Limb (tissue), 2 donors: ENCODE measurements around the gene CABCOCO1.

ENCODE experiments used
- DNase-seq, 2 donors: peaks; one replicate each; pipeline ENCODE4 v3.0.0-alpha.2; 2016; ENCODE audit errors: extremely low spot score in 2 of 2

The CABCOCO1 gene

DNA sequence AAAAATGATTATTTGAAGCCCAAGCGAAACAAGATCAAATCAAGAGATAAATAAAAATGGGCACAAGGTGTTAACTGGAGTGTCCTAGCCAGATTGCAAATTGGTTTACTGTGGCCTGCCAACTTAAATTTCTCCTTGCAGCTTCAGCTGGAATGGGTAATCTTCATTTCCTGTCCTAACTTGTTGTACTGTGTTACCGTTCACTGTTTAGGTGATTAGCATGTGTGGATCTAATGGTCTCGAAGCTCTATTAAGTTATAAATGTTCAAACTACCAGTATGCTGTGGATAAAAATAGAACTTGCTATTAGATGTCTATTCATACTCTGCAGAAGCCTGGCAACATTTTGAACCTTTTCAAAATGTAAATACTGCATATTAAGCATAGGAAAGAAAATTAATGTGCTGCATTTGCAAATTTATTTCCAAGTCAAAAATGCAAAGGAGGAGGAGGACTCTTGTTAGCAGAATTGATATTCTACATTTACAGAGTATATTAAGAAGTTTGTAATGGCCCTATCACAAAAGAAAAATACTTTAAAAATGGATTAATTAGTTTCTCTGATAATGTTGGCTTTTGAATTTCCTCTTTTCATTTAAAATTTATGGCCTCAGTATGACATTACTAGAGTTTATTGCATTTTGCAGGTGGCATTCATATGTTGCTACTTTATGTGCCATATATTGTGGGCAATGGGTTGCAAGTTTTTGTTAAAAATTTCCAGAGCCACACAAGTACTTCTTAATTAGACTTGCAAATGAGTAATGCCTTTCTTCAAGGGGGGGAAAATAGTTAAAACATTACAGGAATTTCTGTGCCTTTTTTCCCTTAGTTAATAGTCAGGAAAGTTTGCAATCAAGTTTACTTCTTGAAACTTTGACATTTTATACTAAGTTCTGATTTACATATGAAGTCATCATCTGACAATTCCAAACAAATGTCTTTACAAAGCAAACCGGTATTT, 92.1 kb downstream of the CABCOCO1 start:
- DNase-seq = no peak

DNA sequence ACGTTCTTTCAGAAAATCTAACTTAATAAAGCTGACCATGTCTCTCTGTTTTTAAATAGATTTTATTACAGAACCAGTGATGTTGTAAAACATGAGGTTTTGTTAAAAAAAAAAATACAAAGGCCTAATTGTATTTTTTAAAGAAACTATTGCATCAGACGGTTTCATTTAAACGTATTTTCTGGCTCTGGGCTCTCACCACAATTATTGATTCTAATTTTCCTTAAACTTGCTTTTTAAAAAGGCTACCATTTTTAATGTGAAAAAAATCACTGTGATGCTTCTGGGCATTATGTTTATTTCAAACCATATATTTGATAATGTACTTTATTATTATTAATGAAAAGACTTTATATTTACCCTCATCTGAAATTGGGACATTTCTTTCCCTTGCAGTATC, 94.3 kb downstream of the CABCOCO1 start:
- no peak for DNase-seq

DNA sequence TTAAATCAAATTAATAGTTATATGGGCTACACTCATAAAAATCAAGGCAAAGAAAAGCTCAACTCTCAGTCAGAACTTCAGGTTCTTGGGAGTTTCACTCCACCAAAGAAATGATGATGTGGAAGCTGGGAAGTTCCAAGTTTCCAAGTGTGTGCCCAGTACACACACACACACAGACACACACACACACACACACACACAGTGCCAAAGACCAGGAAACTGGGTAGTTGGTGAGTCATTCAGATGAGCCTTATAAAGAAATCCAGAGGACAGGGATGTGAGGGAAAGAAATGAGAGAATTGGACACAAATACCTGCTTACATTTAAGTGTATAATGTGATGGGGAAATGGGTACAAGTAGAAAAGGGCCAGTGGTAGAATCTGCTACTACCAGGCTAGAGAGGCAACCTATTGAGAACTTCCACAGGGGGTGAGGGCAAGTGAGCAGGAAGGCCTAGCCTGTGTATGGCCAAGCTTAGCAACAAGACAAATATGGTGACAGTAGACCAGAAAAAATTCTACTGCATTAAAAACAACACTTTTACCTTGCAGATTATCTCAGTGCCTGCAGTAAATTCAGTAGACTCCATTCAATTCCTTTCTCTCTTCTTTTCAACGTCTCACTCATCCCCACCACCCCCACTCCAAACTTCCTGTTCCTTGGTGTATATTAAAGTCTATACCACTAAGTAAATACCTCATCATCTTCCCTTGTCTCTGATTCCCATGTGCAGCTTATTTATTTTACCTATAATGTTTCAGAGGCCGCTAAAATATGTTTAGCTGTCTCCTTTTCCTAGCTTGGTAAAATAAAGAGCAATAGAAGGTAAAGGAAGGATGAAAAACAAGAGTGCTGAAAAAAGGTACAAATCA, 95.0 kb downstream of the CABCOCO1 start:
- no peak for DNase-seq

DNA sequence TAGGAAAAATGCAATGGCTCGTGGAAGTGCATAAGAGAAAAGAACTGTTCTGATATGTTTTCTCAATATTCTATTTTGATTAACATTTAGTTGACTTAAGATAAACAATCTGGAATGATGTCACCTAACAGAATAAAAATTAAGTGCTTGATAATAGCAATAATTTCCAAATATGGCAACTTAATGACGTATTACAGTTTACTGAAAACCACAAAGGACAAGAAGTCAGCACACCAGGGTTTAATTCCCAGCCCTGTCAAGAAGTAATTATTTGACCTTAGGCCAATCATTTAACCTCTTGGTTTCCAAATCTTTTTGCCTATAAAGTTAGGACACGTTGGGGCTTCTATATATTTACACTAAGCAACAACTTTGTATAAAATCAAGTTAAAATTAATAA, 95.7 kb downstream of the CABCOCO1 start:
- DNase-seq = no peak

DNA sequence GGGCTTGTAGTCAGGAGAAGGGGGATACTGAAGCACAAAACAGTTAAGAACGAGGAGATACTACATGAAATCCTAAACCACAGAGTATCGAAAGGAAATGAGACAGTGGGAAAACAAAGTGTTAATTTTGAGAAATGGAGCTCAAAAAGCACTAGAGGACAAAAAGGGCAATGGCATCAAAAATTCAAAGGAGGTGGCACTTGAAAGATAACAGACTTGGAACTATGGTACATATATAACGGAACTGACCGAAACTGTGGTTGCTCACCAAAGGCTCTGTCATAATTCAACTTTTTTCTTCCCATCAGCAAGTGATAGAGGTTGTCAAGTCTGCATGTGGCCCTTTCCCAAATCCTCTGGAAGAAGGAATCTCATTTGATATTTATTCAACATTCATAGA, 97.0 kb downstream of the CABCOCO1 start:
- no peak for DNase-seq

DNA sequence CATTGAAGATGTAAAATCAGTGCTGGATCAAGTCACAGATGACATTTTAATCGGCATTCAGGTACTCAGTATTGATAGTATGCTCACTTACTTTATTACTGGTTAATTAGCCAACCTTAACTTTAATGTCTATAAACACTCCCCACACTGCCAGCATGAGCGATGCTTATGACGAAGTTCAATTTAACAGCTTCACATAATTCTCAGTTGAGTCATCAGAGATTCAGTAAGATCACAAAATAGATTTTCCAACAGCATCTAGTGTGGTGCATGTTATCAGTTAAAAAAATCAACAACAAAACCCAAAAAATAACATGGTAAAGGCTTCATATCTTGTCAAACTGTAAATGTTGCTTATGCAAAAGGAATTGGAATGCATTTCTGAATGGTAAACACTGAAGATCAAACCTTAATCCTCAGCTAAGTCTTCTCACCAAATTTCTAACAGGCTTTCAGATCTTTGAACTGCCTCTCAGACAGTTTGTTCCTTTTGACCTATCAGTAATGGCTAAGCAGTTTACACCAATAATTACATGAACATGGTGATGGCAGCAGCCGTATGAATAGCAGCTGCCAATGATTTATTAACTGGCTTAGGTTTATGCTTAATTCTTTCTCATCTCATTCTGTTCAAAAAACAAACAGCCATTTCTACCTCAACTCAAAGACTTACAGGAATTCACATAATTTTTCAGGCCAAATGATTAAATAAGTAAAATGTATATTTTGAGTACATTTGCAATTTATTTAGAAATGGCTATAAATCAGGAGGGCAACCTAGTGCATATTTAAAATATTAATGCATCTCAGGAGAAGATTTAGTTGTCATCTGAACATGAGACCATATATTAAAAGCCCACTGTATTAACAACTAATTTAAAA, 98.5 kb downstream of the CABCOCO1 start:
- no peak for DNase-seq

DNA sequence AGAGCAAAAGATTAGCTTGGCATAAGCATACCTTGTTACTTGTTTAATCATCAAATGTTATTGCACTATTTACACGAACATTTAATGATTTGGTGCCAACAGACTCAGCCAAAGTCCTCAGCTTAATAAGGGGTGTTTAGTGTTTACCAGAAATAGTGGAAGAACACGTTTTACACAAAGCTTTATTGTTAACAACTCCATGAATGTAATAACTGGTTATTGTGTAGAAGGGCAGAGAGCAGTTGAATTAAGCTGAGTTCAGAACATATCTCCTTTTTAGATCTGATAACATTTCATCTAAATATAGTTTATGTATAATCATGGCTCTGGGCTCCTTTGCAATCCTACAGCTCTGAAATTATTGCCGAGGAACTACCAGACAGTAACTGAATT, 99.1 kb downstream of the CABCOCO1 start:
- DNase-seq = no peak

DNA sequence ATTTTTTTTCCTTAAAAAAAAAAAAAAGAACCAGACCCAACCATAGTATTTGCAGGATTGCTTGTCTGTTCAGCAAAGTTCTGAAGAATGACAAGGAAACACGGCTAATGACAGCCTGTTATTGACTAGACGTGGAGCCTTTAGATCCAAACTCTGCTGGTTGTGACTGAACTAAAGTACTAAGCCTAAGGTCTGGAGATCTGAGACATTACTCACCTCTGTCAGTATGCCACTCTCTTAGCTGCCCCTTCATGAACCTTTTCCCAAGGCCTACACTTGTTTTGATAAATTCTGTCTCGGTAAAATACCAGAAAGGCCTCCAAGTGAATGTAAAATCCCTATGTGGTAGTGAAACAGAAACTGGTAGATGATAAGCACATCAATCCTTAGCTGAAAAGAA, 101.0 kb downstream of the CABCOCO1 start:
- no peak for DNase-seq

DNA sequence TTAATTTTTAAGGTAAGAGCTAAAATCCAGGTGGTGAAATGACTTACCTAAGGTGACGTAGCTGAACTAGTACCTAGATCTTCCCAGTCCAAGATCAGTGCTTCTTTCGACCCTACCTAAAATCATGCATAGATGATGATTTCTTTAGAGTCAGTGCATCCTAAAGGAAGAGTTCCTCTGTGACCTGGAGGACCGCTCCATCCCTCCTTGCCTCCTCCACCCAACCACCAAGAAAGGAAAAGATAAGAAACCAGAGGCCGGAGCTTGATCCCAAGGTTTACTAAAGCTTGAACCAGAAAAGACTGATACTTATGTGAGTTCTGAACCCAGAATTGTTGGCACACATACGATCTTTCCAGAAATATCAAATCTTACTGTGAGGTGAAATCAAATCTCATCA, 101.8 kb downstream of the CABCOCO1 start:
- no peak for DNase-seq

DNA sequence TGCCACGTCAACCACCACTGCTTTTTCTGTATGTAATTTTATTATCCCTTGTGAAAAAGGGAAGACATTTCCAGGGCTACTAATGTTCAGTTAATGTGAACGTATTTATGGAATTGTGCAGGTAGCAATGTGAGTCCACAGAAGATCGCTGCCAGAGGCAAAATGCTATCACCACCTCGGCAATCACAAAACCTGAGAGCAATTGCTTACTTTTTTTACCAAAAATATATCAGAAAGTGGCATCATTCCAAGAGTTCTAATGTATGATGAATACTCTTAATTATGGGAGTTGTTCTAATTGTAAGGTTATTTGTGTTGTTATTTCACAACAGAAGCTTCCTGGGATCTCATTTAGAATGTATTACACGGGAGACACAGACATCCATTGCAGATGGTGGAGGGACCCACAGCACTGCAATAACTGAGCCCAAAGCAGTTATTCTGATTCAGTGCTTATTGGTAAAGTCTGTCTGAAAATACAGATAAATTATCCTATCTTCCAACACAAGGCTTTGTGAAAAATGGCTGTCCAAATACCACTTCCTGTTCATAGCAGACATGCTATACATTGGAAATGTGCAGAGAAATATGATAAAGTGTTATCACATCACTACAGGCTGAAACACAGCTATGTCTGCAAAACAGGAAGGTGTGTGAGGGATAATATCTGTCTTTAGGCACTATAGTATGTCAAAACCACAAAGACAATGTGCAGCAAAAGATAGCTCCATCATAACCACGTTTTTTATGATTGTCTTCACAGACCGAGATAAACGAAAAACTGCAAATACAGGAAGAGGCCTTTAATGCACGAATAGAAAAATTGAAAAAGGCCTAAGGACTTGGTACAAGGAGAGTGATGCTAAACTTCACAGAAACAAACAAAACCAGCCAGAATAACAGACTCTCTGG, 102.7 kb downstream of the CABCOCO1 start:
- no peak for DNase-seq

DNA sequence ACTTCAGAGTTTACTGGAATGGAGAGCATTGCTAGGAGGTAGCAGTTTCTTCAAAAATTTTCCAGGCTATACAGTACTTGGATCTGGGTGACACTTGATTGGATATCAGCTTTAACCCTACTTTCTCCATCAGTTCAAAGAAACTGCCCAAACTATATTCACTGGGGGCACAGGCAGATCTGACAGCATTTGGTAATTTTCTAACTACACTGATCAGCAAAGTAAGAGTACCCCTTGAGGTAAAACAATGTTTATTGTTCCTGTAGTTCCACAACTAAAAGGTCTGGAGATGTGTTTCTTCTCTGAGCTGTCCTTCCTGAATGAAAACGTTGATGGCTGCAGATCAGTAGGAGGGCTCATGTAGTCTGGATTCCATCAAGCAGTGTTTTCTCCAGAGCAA, 104.2 kb downstream of the CABCOCO1 start:
- DNase-seq = no peak

DNA sequence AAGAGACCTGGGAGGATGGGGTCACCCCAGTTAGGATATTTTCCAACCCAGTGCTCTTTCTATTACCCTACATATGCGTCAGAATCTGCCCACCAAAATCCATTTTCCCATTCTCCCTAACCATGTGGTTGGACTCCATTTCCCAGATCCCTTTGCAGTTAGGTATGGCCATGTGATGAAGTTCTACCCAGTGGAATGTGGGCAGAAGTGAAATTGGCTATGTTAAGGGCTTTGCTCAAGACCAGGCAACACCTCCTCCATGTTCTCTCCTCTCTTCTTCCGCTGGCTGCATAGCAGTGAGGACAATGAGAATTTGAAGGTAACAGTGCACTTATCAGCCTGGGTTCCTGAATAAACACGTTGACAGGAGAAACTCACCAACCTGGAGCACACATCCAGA, 111.3 kb downstream of the CABCOCO1 start:
- DNase-seq = no peak

DNA sequence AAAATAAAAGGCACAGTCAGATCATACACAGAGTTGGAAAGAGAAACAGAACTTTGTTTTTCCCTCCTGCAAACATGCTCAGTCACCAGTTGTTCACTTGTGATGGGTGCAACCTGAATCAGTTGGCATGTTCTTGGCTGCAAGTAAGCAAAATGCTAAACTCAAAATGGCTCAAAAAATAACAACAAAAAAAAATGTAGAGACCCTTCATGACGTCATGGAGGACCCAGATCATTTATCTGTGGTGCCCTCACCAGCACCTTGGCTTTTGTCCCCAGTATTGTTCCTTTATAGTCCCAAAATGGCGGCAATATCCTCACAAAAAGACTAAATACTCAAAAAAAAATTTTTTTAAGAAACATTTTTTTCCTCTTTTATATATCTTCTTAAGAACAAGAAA, 112.4 kb downstream of the CABCOCO1 start:
- DNase-seq = no peak

DNA sequence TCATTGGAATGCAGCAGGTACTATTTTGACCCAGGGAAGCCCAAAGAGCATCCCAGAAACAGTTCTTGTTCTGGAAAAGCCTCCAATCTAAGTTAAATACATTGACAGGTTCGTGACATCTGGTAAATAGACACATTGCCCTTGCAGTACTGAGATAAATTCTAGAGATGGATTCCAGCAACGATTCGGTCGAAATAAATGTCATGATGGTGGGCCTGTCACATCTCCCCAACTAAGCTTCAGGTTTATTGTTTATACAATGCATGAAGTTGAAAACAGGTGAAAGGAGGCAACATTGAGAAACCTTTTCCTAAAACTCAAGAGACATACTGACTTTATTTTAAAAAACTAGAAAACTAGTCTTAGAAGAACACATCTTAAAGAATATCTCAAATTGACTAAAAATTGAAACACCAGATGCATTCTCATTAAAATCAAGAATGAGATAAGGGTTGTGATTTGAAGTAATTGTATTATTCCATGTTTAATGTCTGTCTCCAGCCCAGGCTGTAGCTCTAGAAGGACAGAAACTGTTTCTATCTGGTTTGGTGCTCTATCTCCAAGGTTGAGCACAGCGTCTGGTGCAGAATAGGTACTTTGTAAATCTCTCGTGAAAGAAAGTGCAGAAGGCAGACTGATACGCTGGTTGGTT, 114.0 kb downstream of the CABCOCO1 start:
- no peak for DNase-seq

DNA sequence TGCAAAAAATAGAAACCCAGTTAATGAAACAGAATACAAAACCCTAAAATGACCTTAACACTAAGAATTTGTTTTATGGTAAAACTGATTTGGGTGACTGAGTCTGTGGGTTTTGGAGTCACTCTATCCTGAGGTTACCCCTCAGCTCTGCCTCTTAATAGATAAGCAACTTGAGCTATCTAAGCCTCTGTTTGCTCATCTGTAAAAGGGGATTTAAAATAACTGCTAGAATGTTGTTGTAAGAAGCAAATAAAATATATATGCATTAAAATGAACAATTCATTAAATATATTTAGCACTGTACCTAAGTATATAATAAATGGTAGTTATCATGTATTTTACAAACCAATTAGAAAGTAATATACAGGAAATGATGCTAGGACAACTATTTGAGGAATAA, 115.4 kb downstream of the CABCOCO1 start:
- no peak for DNase-seq

DNA sequence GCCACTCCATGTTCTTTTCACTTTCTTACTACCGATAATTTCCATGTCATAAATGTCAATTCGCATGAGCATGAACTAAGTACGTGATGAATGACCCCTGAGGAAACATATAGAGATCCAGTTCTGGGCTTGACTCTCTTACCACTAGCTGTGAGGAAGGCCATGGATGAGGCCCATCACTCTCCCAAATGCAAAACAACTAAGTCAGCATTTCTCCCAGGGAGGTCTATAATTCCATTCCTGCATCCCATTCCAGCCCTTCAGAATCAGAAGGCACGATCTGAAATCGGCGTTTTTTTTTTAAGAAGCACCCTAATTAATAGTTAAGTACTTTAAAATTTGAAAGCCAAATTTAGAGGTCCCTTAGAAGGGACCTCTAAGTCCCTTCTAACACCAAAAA, 116.5 kb downstream of the CABCOCO1 start:
- DNase-seq = no peak

DNA sequence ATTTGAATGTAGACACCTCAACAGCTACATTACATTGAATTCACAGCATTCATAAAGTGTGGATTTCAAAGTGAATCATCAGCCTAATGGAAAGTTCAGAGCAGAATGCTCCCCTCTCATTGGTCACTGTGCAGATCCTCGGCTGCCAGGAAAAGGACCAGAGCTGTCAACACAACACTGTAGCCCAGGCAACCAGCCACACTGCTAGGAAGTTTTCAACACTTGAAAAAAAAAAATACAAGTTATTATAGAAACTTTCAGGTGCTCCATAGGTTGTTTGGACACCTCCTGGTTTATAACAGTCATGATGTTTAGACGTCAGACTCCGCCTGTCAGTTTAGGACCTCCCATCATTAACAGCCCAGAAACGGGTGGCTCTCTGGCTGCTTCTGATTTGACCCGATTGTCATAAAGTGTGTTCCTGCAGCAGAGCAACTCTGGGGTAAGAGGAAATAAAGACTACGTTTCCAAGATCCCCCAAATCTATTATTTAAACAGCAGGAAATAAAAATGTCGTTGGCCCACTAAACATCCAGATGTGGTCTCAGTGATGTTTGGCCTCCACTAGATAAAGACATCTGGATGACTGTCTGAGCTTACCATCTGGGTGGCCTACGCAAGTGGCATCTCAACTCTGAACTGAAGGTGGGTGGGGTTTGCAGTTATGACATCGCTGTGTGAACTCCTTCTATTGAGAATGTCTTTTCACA, 117.4 kb downstream of the CABCOCO1 start:
- peak; percentile 40 to 63 for DNase-seq

DNA sequence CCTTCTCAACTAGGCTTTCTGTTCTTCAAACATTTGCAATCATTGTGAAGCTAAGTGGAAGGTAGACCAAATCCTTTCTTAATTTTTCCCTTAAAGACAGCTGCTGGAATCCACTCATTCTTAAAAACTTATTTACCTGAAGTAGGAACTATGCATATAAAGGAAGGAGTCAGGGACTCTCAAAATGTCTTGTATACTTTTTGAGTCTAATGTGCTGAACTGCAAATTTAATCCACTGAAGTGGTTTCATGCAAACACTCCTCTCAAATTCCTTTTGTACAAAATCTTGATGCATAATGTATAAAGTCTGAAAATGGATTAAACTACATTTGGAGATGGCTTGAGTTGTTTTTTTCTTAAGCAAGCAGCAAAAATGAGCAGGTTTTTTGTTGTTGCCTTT, 118.0 kb downstream of the CABCOCO1 start:
- DNase-seq = no peak

DNA sequence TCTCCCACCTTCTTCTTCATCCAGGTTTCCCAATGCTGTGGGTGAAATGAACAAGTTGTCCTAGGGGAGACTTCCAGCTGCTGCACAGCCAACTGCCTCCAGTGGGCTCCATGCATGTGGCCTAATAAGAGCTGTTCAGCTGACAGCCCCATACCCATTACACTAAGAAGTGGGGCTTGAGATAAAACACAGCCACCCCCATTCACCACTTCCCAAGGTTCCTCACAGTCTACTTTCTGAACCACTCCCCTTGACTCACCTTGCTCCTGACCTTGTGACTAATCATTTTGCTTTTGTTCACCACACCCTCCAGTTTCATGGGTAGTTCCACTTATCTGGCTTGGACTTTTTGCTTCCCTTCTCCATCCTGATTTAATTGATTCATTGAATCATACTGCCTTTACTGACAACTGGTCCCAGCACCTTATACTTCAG, 119.3 kb downstream of the CABCOCO1 start:
- no peak for DNase-seq
